Renal pelvis (tissue), 4 donors: ENCODE measurements around the gene LYST. TPM values are rescaled to one million over a fixed set of nuclear protein-coding genes. Genes with fewer than 3 reads are reported as not detected.

Experiments
- DNase-seq: peaks from one replicate; pipeline ENCODE4 v3.0.0-alpha.2; 2013
- polyA plus RNA-seq, 3 donors: library from polyadenylated mRNA; unstranded; fragments of 120-200 nt; gene quantifications; one replicate each; pipeline ENCODE4 v1.2.1, GENCODE V29; 2013; ENCODE audit not compliant: insufficient read length in 3 of 3

The LYST gene
- polyA plus RNA-seq, 3 donors = 10.2 to 13.2 (median 11.3) TPM

- no peak for DNase-seq
Observed at GRCh38 chr1:235885655-235886262, 19.1 kb upstream of the LYST start.

GRCh38 chr1:235883261-235883927, 16.7 kb upstream of the LYST start:
- DNase-seq = no peak

- no peak for DNase-seq
Observed at GRCh38 chr1:235882816-235883215, 16.1 kb upstream of the LYST start.

GRCh38 chr1:235881930-235882700, 15.4 kb upstream of the LYST start:
- DNase-seq = no peak

GRCh38 chr1:235878082-235878811, 11.5 kb upstream of the LYST start:
- DNase-seq = no peak

GRCh38 chr1:235876402-235876841, 9.7 kb upstream of the LYST start:
- no peak for DNase-seq

- no peak for DNase-seq
Observed at GRCh38 chr1:235875036-235875597, 8.4 kb upstream of the LYST start.

- DNase-seq = no peak
Observed at GRCh38 chr1:235874261-235874660, 7.6 kb upstream of the LYST start.

GRCh38 chr1:235873571-235873970, 6.9 kb upstream of the LYST start:
- DNase-seq = no peak

GRCh38 chr1:235873045-235873444, 6.3 kb upstream of the LYST start:
- DNase-seq = no peak

- no peak for DNase-seq
Observed at GRCh38 chr1:235872270-235872669, 5.6 kb upstream of the LYST start.

GRCh38 chr1:235867903-235868469, 1.3 kb upstream of the LYST start:
- no peak for DNase-seq

- peak; percentile 95 for DNase-seq
Observed at GRCh38 chr1:235866913-235867845, 473 bp upstream of the LYST start.

GRCh38 chr1:235865565-235866204, 1.0 kb downstream of the LYST start:
- DNase-seq = no peak

GRCh38 chr1:235864931-235865525, 1.7 kb downstream of the LYST start:
- no peak for DNase-seq

GRCh38 chr1:235864469-235864868, 2.2 kb downstream of the LYST start:
- no peak for DNase-seq

GRCh38 chr1:235863699-235864093, 3.0 kb downstream of the LYST start:
- DNase-seq = no peak

- no peak for DNase-seq
Observed at GRCh38 chr1:235861857-235862256, 4.8 kb downstream of the LYST start.

GRCh38 chr1:235860829-235861228, 5.9 kb downstream of the LYST start:
- no peak for DNase-seq

- DNase-seq = no peak
Observed at GRCh38 chr1:235859789-235860188, 6.9 kb downstream of the LYST start.
